GM19463 (cell line): ENCODE measurements around the gene TCFL5.

ENCODE experiments used
- ATAC-seq: cut with Tn5 transposase; IDR thresholded peaks from one replicate; pipeline ENCODE4 v1.9.1; 2021; ENCODE audit warnings: mild to moderate bottlenecking, moderate library complexity; ENCODE audit not compliant: unreplicated experiment

TCFL5 gene

GRCh38 chr20:62896526-62896925 lies 34.9 kb upstream of the TCFL5 start:
- ATAC-seq = no peak

GRCh38 chr20:62895539-62895938 lies 33.9 kb upstream of the TCFL5 start:
- no peak for ATAC-seq

- ATAC-seq = no peak
Measured at GRCh38 chr20:62894261-62894660, 32.6 kb upstream of the TCFL5 start.

- no peak for ATAC-seq
Measured at GRCh38 chr20:62893700-62894099, 32.1 kb upstream of the TCFL5 start.

- ATAC-seq = no peak
Measured at GRCh38 chr20:62892348-62893304, 31.0 kb upstream of the TCFL5 start.

- ATAC-seq = no peak
Measured at GRCh38 chr20:62891111-62891510, 29.5 kb upstream of the TCFL5 start.

- no peak for ATAC-seq
Measured at GRCh38 chr20:62890444-62890843, 28.8 kb upstream of the TCFL5 start.

- no peak for ATAC-seq
Measured at GRCh38 chr20:62889871-62890270, 28.2 kb upstream of the TCFL5 start.

GRCh38 chr20:62889411-62889810 lies 27.8 kb upstream of the TCFL5 start:
- ATAC-seq = no peak

GRCh38 chr20:62888910-62889309 lies 27.3 kb upstream of the TCFL5 start:
- no peak for ATAC-seq

- ATAC-seq = no peak
Measured at GRCh38 chr20:62888406-62888805, 26.8 kb upstream of the TCFL5 start.

- ATAC-seq = no peak
Measured at GRCh38 chr20:62887860-62888239, 26.2 kb upstream of the TCFL5 start.

- ATAC-seq = no peak
Measured at GRCh38 chr20:62887152-62887859, 25.7 kb upstream of the TCFL5 start.

GRCh38 chr20:62886709-62887058 lies 25.1 kb upstream of the TCFL5 start:
- ATAC-seq = no peak

GRCh38 chr20:62885896-62886708 lies 24.5 kb upstream of the TCFL5 start:
- ATAC-seq = no peak

- ATAC-seq = no peak
Measured at GRCh38 chr20:62885046-62885895, 23.6 kb upstream of the TCFL5 start.

GRCh38 chr20:62884556-62884955 lies 22.9 kb upstream of the TCFL5 start:
- no peak for ATAC-seq

GRCh38 chr20:62882426-62882825 lies 20.8 kb upstream of the TCFL5 start:
- ATAC-seq = no peak

- no peak for ATAC-seq
Measured at GRCh38 chr20:62881662-62882395, 20.2 kb upstream of the TCFL5 start.
